Activated T-helper 2 cell treated with anti-CD3 and anti-CD28 coated beads, Interferon-gamma antibody, Interleukin-2, Interleukin-4, amounts not matched to agents 10 μg/mL and 5 μg/mL and 100 μg/mL, durations not matched to agents 14 hours and 24 hours and 36 hours (primary cell): ENCODE results near the gene FRAT2. TPM values are rescaled to one million over a fixed set of nuclear protein-coding genes. Genes with fewer than 3 reads are reported as not detected.
"Not testable (repeated sequence)": the region's sequence is repeated elsewhere in the genome, so short reads cannot be mapped to it uniquely, and the experiment has no call there.

ENCODE experiments used
- DNase-seq: peaks from one replicate; pipeline ENCODE4 v3.0.0; 2021; ENCODE audit warnings: low spot score
- H3K27ac Mint-ChIP-seq: one replicate; pipeline ENCODE4 v1.8.0; 2021; ENCODE audit warnings: mixed read lengths
- H3K27me3 Mint-ChIP-seq: one replicate; pipeline ENCODE4 v1.8.0; 2021; ENCODE audit warnings: low read depth, mixed read lengths
- H3K36me3 Mint-ChIP-seq: one replicate; pipeline ENCODE4 v1.8.0; 2021; ENCODE audit warnings: low read depth, mixed read lengths
- H3K4me1 Mint-ChIP-seq: one replicate; pipeline ENCODE4 v1.8.0; 2021; ENCODE audit warnings: low read depth, mixed read lengths
- H3K4me3 Mint-ChIP-seq: one replicate; pipeline ENCODE4 v1.8.0; 2021; ENCODE audit warnings: low read depth, mild to moderate bottlenecking, moderate library complexity, mixed read lengths
- H3K9me3 Mint-ChIP-seq: one replicate; pipeline ENCODE4 v1.8.0; 2021; ENCODE audit warnings: mixed read lengths
- intact Hi-C: fragments of 100-400 bp; cut with micrococcal nuclease; formaldehyde crosslinking; loops from one replicate; pipeline ENCODE4 v1.15.1; 2023
- total RNA-seq: library from RNA; stranded (reverse); gene quantifications from 2 replicates; pipeline ENCODE4 v1.2.3, GENCODE V29; 2022

The FRAT2 gene
- total RNA-seq, 1 donor from 2014 or later: 10.6 TPM

GRCh38 chr10:97291357-97292096 lies 43.0 kb downstream of the FRAT2 start:
- Mint-ChIP-seq H3K4me1 (peaks cover 24% of the 10 kb centered on the region), H3K36me3 (peaks cover 15% of the 10 kb centered on the region), H3K4me3 (peak overlapping the region; percentile 94), H3K27me3 (no peaks in the 10 kb centered on the region), H3K27ac (peak overlapping the region; percentile 83), H3K9me3 (no peaks in the 10 kb centered on the region)
- intact Hi-C loops: loop anchor here (1.0 to 5.0 kb wide), 4 partner anchors 27 to 207 kb away; partner anchors contain the start of genes MMS19, RRP12 and UBTD1
- no peak for DNase-seq

GRCh38 chr10:97290576-97291356 lies 43.8 kb downstream of the FRAT2 start:
- Mint-ChIP-seq H3K4me1 (peaks cover 24% of the 10 kb centered on the region), H3K36me3 (peaks cover 18% of the 10 kb centered on the region), H3K4me3 (peak overlapping the region; percentile 94)
- not testable (repeated sequence) for H3K27me3 Mint-ChIP-seq, H3K9me3 Mint-ChIP-seq, DNase-seq, H3K27ac Mint-ChIP-seq
- intact Hi-C loops: loop anchor here (5.0 kb wide), 1 partner anchor 112 kb away; the partner anchor contains the start of gene RRP12

GRCh38 chr10:97290076-97290475 lies 44.5 kb downstream of the FRAT2 start:
- not testable (repeated sequence) for H3K27me3 Mint-ChIP-seq, H3K9me3 Mint-ChIP-seq, H3K4me3 Mint-ChIP-seq, DNase-seq, H3K27ac Mint-ChIP-seq
- Mint-ChIP-seq H3K4me1 (peaks cover 24% of the 10 kb centered on the region), H3K36me3 (peaks cover 19% of the 10 kb centered on the region)
- intact Hi-C loops: loop anchor here (5.0 kb wide), 1 partner anchor 112 kb away; the partner anchor contains the start of gene RRP12

Other genes starting within 250 kb of the FRAT2 start
- 0.21 and 0.32 TPM in 2 replicates for gene SLIT1, start 148.8 kb downstream of the FRAT2 start, total RNA-seq
- gene ARHGAP19, start 42.1 kb downstream of the FRAT2 start, total RNA-seq: 25.3 and 29.9 TPM in 2 replicates
- 2.9 and 3.4 TPM in 2 replicates for gene FRAT1, start 15.5 kb downstream of the FRAT2 start, total RNA-seq
- 69.8 and 70.1 TPM in 2 replicates for gene RRP12, start 66.6 kb upstream of the FRAT2 start, total RNA-seq
- gene PGAM1, start 91.5 kb upstream of the FRAT2 start, total RNA-seq: 877 and 885 TPM in 2 replicates
- gene EXOSC1, start 111.3 kb upstream of the FRAT2 start, total RNA-seq: 49.9 and 53.4 TPM in 2 replicates
- gene ZDHHC16, start 111.4 kb upstream of the FRAT2 start, total RNA-seq: 41.4 and 52.9 TPM in 2 replicates
- 106 and 108 TPM in 2 replicates for gene MMS19, start 163.7 kb upstream of the FRAT2 start, total RNA-seq
- 1.6 and 1.8 TPM in 2 replicates for gene UBTD1, start 164.2 kb upstream of the FRAT2 start, total RNA-seq
- gene ANKRD2, start 238.1 kb upstream of the FRAT2 start, total RNA-seq: 0.18 and 0.57 TPM in 2 replicates
- not detected in 2 replicates for gene HOGA1, start 249.7 kb upstream of the FRAT2 start, total RNA-seq